Liver (tissue), 9 donors: ENCODE results near the gene ACTL7B. TPM values are rescaled to one million over a fixed set of nuclear protein-coding genes. Genes with fewer than 3 reads are reported as not detected.

Experiments used
- DNase-seq: peaks from one replicate; pipeline ENCODE4 v3.0.0-alpha.2; 2017; ENCODE audit warnings: low spot score
- H3K27ac ChIP-seq, 2 donors: one replicate each; pipeline ENCODE4 v1.7.0; 2013; ENCODE audit warnings: inconsistent platforms in 2 of 2, low read length in 2 of 2, control low read depth in 1 of 2, low read depth in 1 of 2, mild to moderate bottlenecking in 1 of 2
- H3K27me3 ChIP-seq, 4 donors: one replicate each; pipeline versions ENCODE4 v1.6.1 to v1.7.0; 2013; ENCODE audit warnings: low read length in 3 of 4, inconsistent platforms in 1 of 4, mild to moderate bottlenecking in 1 of 4, moderate library complexity in 1 of 4; ENCODE audit not compliant: control insufficient read depth in 4 of 4, insufficient read depth in 4 of 4
- H3K36me3 ChIP-seq, 4 donors: one replicate each; pipeline versions ENCODE4 v1.6.1 to v1.7.0; 2013; ENCODE audit warnings: low read length in 3 of 4, mild to moderate bottlenecking in 3 of 4, low read depth in 1 of 4, moderate library complexity in 1 of 4; ENCODE audit not compliant: control insufficient read depth in 4 of 4, insufficient read depth in 3 of 4
- H3K4me1 ChIP-seq, 4 donors: one replicate each; pipeline versions ENCODE4 v1.6.1 to v1.7.0; 2013; ENCODE audit warnings: low read length in 3 of 4, mild to moderate bottlenecking in 3 of 4, moderate library complexity in 1 of 4; ENCODE audit not compliant: control insufficient read depth in 4 of 4, insufficient read depth in 4 of 4
- H3K4me3 ChIP-seq, 3 donors: one replicate each; pipeline versions ENCODE4 v1.6.1 to v1.7.0; 2013; ENCODE audit warnings: low read length in 3 of 3, control low read depth in 1 of 3, low read depth in 1 of 3, mild to moderate bottlenecking in 1 of 3
- H3K9ac ChIP-seq, 2 donors: one replicate each; pipeline ENCODE4 v1.7.0; 2013; ENCODE audit warnings: low read length in 2 of 2, mild to moderate bottlenecking in 2 of 2, moderate library complexity in 2 of 2, control low read depth in 1 of 2, low read depth in 1 of 2
- H3K9me3 ChIP-seq, 4 donors: one replicate each; pipeline versions ENCODE4 v1.6.1 to v1.7.0; 2013; ENCODE audit warnings: low read length in 3 of 4; ENCODE audit not compliant: control insufficient read depth in 4 of 4
- ATF3 ChIP-seq: IDR thresholded peaks from 2 replicates; pipeline ENCODE4 v1.6.1; 2016; ENCODE audit warnings: antibody characterized with exemption
- CTCF ChIP-seq: fragments of 150-350 bp; IDR thresholded peaks from 2 replicates; pipeline ENCODE4 v1.5.1; 2017; ENCODE audit warnings: improper control_type of control experiment, low read depth, low read length; ENCODE audit not compliant: missing input control
- EGR1 ChIP-seq, 2 donors: IDR thresholded peaks; 2 replicates each; pipeline ENCODE4 v1.6.1; 2016 to 2018; ENCODE audit warnings: antibody characterized with exemption in 2 of 2, low read depth in 2 of 2
- FOXA1 ChIP-seq: IDR thresholded peaks from 2 replicates; pipeline ENCODE4 v1.6.1; 2016; ENCODE audit warnings: antibody characterized with exemption
- FOXA2 ChIP-seq: IDR thresholded peaks from 2 replicates; pipeline ENCODE4 v1.6.1; 2016; ENCODE audit warnings: antibody characterized with exemption
- GABPA ChIP-seq, 2 donors: IDR thresholded peaks in 1 of 2; conservative IDR thresholded peaks in 1 of 2; 2 replicates each; pipeline ENCODE4 v1.6.1; 2016; ENCODE audit warnings: antibody characterized with exemption in 2 of 2, mild to moderate bottlenecking in 1 of 2, moderate library complexity in 1 of 2
- HNF4A ChIP-seq, 2 donors: conservative IDR thresholded peaks; 2 replicates each; pipeline ENCODE4 v1.6.1; 2016; ENCODE audit warnings: antibody characterized with exemption in 2 of 2, mild to moderate bottlenecking in 2 of 2
- HNF4G ChIP-seq: IDR thresholded peaks from 2 replicates; pipeline ENCODE4 v1.6.1; 2016; ENCODE audit warnings: antibody characterized with exemption
- JUND ChIP-seq, 2 donors: IDR thresholded peaks; 2 replicates each; pipeline ENCODE4 v1.6.1; 2016; ENCODE audit warnings: antibody characterized with exemption in 2 of 2
- NR2F2 ChIP-seq: IDR thresholded peaks from 2 replicates; pipeline ENCODE4 v1.6.1; 2016; ENCODE audit warnings: antibody characterized with exemption
- RAD21 ChIP-seq, 2 donors: IDR thresholded peaks; 2 replicates each; pipeline ENCODE4 v1.6.1; 2016; ENCODE audit warnings: antibody characterized with exemption in 2 of 2, mild to moderate bottlenecking in 2 of 2
- REST ChIP-seq: IDR thresholded peaks from 2 replicates; pipeline ENCODE4 v1.6.1; 2016; ENCODE audit warnings: antibody characterized with exemption, mild to moderate bottlenecking
- RXRA ChIP-seq, 2 donors: IDR thresholded peaks; 2 replicates each; pipeline ENCODE4 v1.6.1; 2017 to 2018; ENCODE audit warnings: antibody characterized with exemption in 2 of 2, mild to moderate bottlenecking in 1 of 2
- SP1 ChIP-seq: IDR thresholded peaks from 2 replicates; pipeline ENCODE4 v1.6.1; 2018; ENCODE audit warnings: antibody characterized with exemption, mild to moderate bottlenecking
- TAF1 ChIP-seq: conservative IDR thresholded peaks from 2 replicates; pipeline ENCODE4 v1.6.1; 2016; ENCODE audit warnings: antibody characterized with exemption, mild to moderate bottlenecking
- YY1 ChIP-seq: IDR thresholded peaks from 2 replicates; pipeline ENCODE4 v1.6.1; 2016; ENCODE audit warnings: antibody characterized with exemption, mild to moderate bottlenecking
- ZBTB33 ChIP-seq: IDR thresholded peaks from 2 replicates; pipeline ENCODE4 v1.6.1; 2016; ENCODE audit warnings: antibody characterized with exemption
- WGBS: extraction: QIAGEN DNeasy Blood & Tissue Kit; methylation state at CpG from one replicate; pipeline ENCODE4 v1.1.7; 2013; 5-methylcytosine and 5-hydroxymethylcytosine counted together
- polyA plus RNA-seq, 2 donors: library from polyadenylated mRNA; stranded (reverse) in 1 of 2; unstranded in 1 of 2; fragments of 200-250 nt in 1 of 2; fragments of >200 nt in 1 of 2; fragmentation: Nextera tagmentation in 1 of 2; extraction: Ambion mirVana in 1 of 2; gene quantifications; one replicate each; pipeline versions ENCODE4 v1.2.1 to v1.2.3, GENCODE V29; 2013 to 2015
- total RNA-seq, 2 donors: library from RNA; depleted of rRNA; stranded (reverse); fragments of >200 nt; gene quantifications; one replicate each; pipeline ENCODE4 v1.2.3, GENCODE V29; 2014
- TF ChIP-seq, protein P1 (sequence below): IDR thresholded peaks from 2 replicates; pipeline ENCODE4 v1.6.1; 2016; ENCODE audit warnings: antibody characterized with exemption
- donor health status: healthy.
- donor health status: healthy.
- donor health status: healthy.
- donor health status: healthy.
- donor health status: healthy.

ACTL7B gene
- total and polyA plus RNA-seq, 4 donors, result 0.09 TPM; not detected in 3

DNA sequence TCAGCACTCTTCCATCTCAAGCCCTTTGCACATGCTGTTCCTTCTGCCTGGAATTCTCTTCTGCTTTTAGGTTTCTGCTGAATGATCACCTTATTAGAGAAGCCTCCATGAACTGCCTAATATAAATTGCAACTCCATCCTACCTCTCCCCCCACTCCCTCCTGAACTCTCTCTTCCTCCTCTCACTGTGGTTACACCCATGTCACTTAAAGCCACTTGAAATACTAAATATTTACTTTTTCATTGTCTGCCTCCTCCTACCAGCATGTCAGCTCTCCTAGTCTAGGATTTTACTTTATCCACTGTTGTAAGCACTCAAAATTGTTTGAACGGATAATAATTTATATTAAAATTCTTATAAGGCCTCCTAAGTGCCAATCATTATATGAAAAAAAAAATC is 43.8 kb downstream of the ACTL7B start:
- Histone ChIP-seq H3K27me3 (peaks cover 0 to 3% (median 0%) of the 10 kb centered on the region in 4 donors), H3K4me1 (no peaks in the 10 kb centered on the region), H3K4me3 (no peak overlapping the region), H3K9ac (no peak overlapping the region), H3K9me3 (no peaks in the 10 kb centered on the region), H3K36me3 (no peaks in the 10 kb centered on the region), H3K27ac (no peak overlapping the region)
- TF ChIP-seq FOXA1 (no peak), JUND (IDR thresholded peaks at IDR 0.05) (no peak), RXRA (IDR thresholded peaks at IDR 0.05) (no peak), SP1 (no peak), HNF4G (no peak), NR2F2 (no peak), EGR1 (IDR thresholded peaks at IDR 0.05; ENCODE audit: low read depth in 2 of 2) (no peak), RAD21 (IDR thresholded peaks at IDR 0.05) (no peak), YY1 (no peak), GABPA (IDR thresholded peaks at IDR 0.05 in 1 of 2, conservative IDR thresholded peaks at IDR 0.05 in 1 of 2) (no peak), HNF4A (conservative IDR thresholded peaks at IDR 0.05) (no peak), REST (no peak), CTCF (no peak), TAF1 (no peak), FOXA2 (no peak), ZBTB33 (no peak), ATF3 (no peak)
- TF ChIP-seq, protein P1, sequence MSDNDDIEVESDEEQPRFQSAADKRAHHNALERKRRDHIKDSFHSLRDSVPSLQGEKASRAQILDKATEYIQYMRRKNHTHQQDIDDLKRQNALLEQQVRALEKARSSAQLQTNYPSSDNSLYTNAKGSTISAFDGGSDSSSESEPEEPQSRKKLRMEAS, result no peak
- WGBS, result 80% methylated on average over 1 of the region's 1 CpG
- DNase-seq, result no peak
